CD4-positive, alpha-beta T cell (primary cell): ENCODE results near the gene PLEKHA4. TPM values are rescaled to one million over a fixed set of nuclear protein-coding genes. Genes with fewer than 3 reads are reported as not detected.
"Not testable (repeated sequence)": the region's sequence is repeated elsewhere in the genome, so short reads cannot be mapped to it uniquely, and the experiment has no call there.

Source experiments
- ATAC-seq: fragments of 200-7000 bp; cut with Tn5 transposase; one replicate; pipeline ENCODE4 v1.10.0; 2022; ENCODE audit warnings: mild to moderate bottlenecking; ENCODE audit not compliant: poor library complexity
- CTCF ChIA-PET: fragments of 350-600 bp; sonication (Branson Sonifier 250); formaldehyde crosslinking; loops from one replicate; lab custom pipeline; 2021; ENCODE audit warnings: antibody characterized with exemption, inconsistent platforms; lab: Charles Lee
- POLR2A ChIA-PET: fragments of 350-600 bp; sonication (Branson Sonifier 250); formaldehyde crosslinking; loops from one replicate; lab custom pipeline; 2021; ENCODE audit warnings: antibody characterized with exemption, inconsistent platforms; lab: Charles Lee
- DNase-seq, 14 experiments: peaks; one replicate each; pipeline ENCODE4 v3.0.0-alpha.2; 2013 to 2020; ENCODE audit warnings: mixed read lengths in 2 of 14
- H3K27ac ChIP-seq, 2 donors: one replicate each; pipeline versions ENCODE4 v1.5.1 to v1.7.0; 2013; ENCODE audit warnings: low read length in 2 of 2, low read depth in 1 of 2, mild to moderate bottlenecking in 1 of 2
- H3K27me3 ChIP-seq, 2 experiments: 1 replicate in 1 of 2; 2 replicates in 1 of 2; pipeline versions ENCODE4 v1.6.1 to v1.7.0; 2013; ENCODE audit warnings: low read length in 2 of 2, control low read depth in 1 of 2, mild to moderate bottlenecking in 1 of 2, moderate library complexity in 1 of 2; ENCODE audit not compliant: insufficient read depth in 2 of 2, control insufficient read depth in 1 of 2
- H3K36me3 ChIP-seq: one replicate; pipeline ENCODE4 v1.6.1; 2013; ENCODE audit warnings: low read length, control low read depth; ENCODE audit not compliant: insufficient read depth
- H3K4me1 ChIP-seq: one replicate; pipeline ENCODE4 v1.6.1; 2013; ENCODE audit warnings: low read length, control low read depth; ENCODE audit not compliant: insufficient read depth
- H3K4me3 ChIP-seq: one replicate; pipeline ENCODE4 v1.5.1; 2013; ENCODE audit warnings: mild to moderate bottlenecking, low read length, moderate library complexity
- H3K9me3 ChIP-seq, 2 experiments: 1 replicate in 1 of 2; 2 replicates in 1 of 2; pipeline versions ENCODE4 v1.6.1 to v1.7.0; 2013; ENCODE audit warnings: low read length in 2 of 2, mild to moderate bottlenecking in 2 of 2, control low read depth in 1 of 2, moderate library complexity in 1 of 2; ENCODE audit not compliant: control insufficient read depth in 1 of 2, insufficient read depth in 1 of 2
- H3K27ac Mint-ChIP-seq: one replicate; pipeline ENCODE4 v1.8.0; 2020; ENCODE audit warnings: mixed read lengths
- H3K27me3 Mint-ChIP-seq: one replicate; pipeline ENCODE4 v1.8.0; 2021; ENCODE audit warnings: mixed read lengths
- H3K36me3 Mint-ChIP-seq: one replicate; pipeline ENCODE4 v1.8.0; 2021; ENCODE audit warnings: low read depth, mixed read lengths
- H3K4me1 Mint-ChIP-seq: one replicate; pipeline ENCODE4 v1.8.0; 2021; ENCODE audit warnings: low read depth, mixed read lengths
- H3K4me3 Mint-ChIP-seq: one replicate; pipeline ENCODE4 v1.8.0; 2020; ENCODE audit warnings: mild to moderate bottlenecking, mixed read lengths
- H3K9me3 Mint-ChIP-seq: one replicate; pipeline ENCODE4 v1.8.0; 2020; ENCODE audit warnings: mixed read lengths
- CTCF ChIP-seq: fragments of 200-600 bp; IDR thresholded peaks from one replicate; pipeline ENCODE4 v1.8.0; 2022; ENCODE audit warnings: antibody characterized with exemption, mild to moderate bottlenecking
- intact Hi-C, 2 experiments: fragments of 100-400 bp; cut with DNase I in 1 of 2; cut with micrococcal nuclease in 1 of 2; formaldehyde crosslinking; loops; one replicate each; pipeline versions ENCODE4 v1.15.1 to v1.9.0; 2023 to 2025; cut with DNase I, micrococcal nuclease
- total RNA-seq, 174 experiments: library from RNA in 2 of 174; stranded (reverse) in 2 of 174; gene quantifications; one replicate each; pipeline ENCODE4 v1.2.3 and lab custom pipeline; 2021 to 2026

The PLEKHA4 gene
- total RNA-seq, 2 experiments from 2014 or later = 1.4 to 2.7 TPM

- Histone ChIP-seq H3K27ac (no peak overlapping the region), H3K36me3 (no peaks in the 10 kb centered on the region), H3K9me3 (no peaks in the 10 kb centered on the region), H3K27me3 (peaks cover 10 to 14% of the 10 kb centered on the region in 2 experiments), H3K4me1 (peaks cover 6% of the 10 kb centered on the region), H3K4me3 (no peak overlapping the region)
- ATAC-seq (no peak), DNase-seq (no peak)
- peaks cover 41% of the 10 kb centered on the region for H3K27me3 Mint-ChIP-seq
- no peaks in the 10 kb centered on the region for H3K9me3 Mint-ChIP-seq
- H3K27ac Mint-ChIP-seq = no peak overlapping the region
- intact Hi-C loops = no loop called here
- H3K36me3 Mint-ChIP-seq = no peaks in the 10 kb centered on the region
- POLR2A ChIA-PET = no interaction called here
- TF ChIP-seq CTCF = no peak
- CTCF ChIA-PET = no interaction called here
- H3K4me1 Mint-ChIP-seq = peaks cover 5% of the 10 kb centered on the region
- H3K4me3 Mint-ChIP-seq = no peak overlapping the region
These were observed 22.1 kb upstream of the PLEKHA4 start for GRCh38 chr19:48890551-48890950.

- H3K36me3 ChIP-seq, ATAC-seq, H3K36me3 Mint-ChIP-seq, POLR2A ChIA-PET, H3K4me3 Mint-ChIP-seq, CTCF ChIA-PET, H3K27ac Mint-ChIP-seq, H3K4me1 Mint-ChIP-seq, H3K4me3 ChIP-seq, H3K27me3 ChIP-seq, H3K9me3 Mint-ChIP-seq, intact Hi-C loops, DNase-seq, H3K4me1 ChIP-seq, H3K27ac ChIP-seq, H3K9me3 ChIP-seq: not testable (repeated sequence)
- H3K27me3 Mint-ChIP-seq = peaks cover 31% of the 10 kb centered on the region
These were observed 21.1 kb upstream of the PLEKHA4 start for GRCh38 chr19:48889496-48889895.

DNA sequence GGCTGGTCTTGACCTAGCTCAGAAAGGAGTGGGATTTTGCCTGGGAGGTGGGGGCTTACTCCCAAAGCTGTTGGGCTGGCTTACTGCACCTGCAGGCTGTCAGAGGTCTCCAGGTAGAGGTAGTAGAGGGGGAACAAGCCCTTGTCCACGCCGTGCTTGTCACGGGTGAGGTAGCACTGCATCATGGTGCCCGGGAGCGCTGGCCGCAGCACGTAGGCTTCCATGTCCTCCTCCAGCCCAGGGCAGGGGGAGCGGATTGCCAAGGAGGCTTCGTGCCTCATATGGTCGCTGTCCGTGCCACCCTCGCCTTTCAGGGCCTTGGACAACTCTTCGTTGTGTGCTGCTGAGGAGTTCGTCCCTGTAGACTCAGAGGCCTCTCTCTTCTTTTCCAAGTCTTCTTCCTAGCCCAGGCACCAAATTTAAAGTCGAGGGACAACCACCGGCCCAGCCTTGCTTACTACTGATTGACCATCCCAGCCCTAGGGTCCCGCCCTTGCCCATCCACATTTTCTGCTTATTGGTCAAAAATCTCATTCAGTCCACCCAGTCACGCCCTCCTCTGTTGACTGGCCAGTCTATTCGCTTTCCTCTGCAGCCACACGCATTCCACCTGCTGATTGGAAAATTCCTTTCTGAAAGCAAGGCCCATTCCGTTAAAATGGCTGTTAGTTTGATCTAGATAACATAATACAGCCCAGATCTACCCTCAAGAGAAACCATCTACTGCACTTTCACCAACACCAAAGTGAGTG, 19.6 kb upstream of the PLEKHA4 start:
- H3K4me1 Mint-ChIP-seq = no peaks in the 10 kb centered on the region
- DNase-seq (no peak), ATAC-seq (no peak)
- TF ChIP-seq CTCF = no peak
- no peaks in the 10 kb centered on the region for H3K36me3 Mint-ChIP-seq
- ChIA-PET POLR2A (no interaction called here), CTCF (no interaction called here)
- no peak overlapping the region for H3K4me3 ChIP-seq
- intact Hi-C loops = no loop called here
- no peak overlapping the region for H3K27ac ChIP-seq
- H3K36me3 ChIP-seq = no peaks in the 10 kb centered on the region
- no peaks in the 10 kb centered on the region for H3K9me3 ChIP-seq
- no peaks in the 10 kb centered on the region for H3K27me3 ChIP-seq
- no peak overlapping the region for H3K4me3 Mint-ChIP-seq
- H3K4me1 ChIP-seq = no peaks in the 10 kb centered on the region
- H3K9me3 Mint-ChIP-seq = no peaks in the 10 kb centered on the region
- H3K27ac Mint-ChIP-seq = no peak overlapping the region
- H3K27me3 Mint-ChIP-seq = peaks cover 21% of the 10 kb centered on the region

GRCh38 chr19:48883726-48884125, 15.3 kb upstream of the PLEKHA4 start:
- Histone ChIP-seq H3K36me3 (peaks cover under 1% of the 10 kb centered on the region), H3K9me3 (no peaks in the 10 kb centered on the region), H3K4me3 (no peak overlapping the region), H3K27me3 (no peaks in the 10 kb centered on the region), H3K27ac (no peak overlapping the region), H3K4me1 (no peaks in the 10 kb centered on the region)
- no peak overlapping the region for H3K4me3 Mint-ChIP-seq
- intact Hi-C loops = no loop called here
- no peaks in the 10 kb centered on the region for H3K9me3 Mint-ChIP-seq
- ChIA-PET CTCF (no interaction called here), POLR2A (interaction anchor here (1.0 kb wide), 1 partner anchor 12 kb away, joined by 3 read pairs; the partner anchor contains the start of gene PPP1R15A)
- DNase-seq = no peak
- ATAC-seq = no peak
- H3K4me1 Mint-ChIP-seq = peaks cover under 1% of the 10 kb centered on the region
- no peaks in the 10 kb centered on the region for H3K27me3 Mint-ChIP-seq
- H3K27ac Mint-ChIP-seq = no peak overlapping the region
- peaks cover 2% of the 10 kb centered on the region for H3K36me3 Mint-ChIP-seq
- no peak for TF ChIP-seq CTCF
